HTR-8/SVneo (cell line): ENCODE measurements around the gene JHY.

ENCODE experiments used
- DNase-seq: peaks from one replicate; pipeline ENCODE4 v3.0.0; 2011; ENCODE audit warnings: low spot score, mixed read lengths; ENCODE audit not compliant: insufficient read length
- FAIRE-seq: peaks from 2 replicates; lab custom pipeline; 2011; peaks lifted over from hg19 to GRCh38; lab: Jason Lieb, UNC

JHY gene

DNA sequence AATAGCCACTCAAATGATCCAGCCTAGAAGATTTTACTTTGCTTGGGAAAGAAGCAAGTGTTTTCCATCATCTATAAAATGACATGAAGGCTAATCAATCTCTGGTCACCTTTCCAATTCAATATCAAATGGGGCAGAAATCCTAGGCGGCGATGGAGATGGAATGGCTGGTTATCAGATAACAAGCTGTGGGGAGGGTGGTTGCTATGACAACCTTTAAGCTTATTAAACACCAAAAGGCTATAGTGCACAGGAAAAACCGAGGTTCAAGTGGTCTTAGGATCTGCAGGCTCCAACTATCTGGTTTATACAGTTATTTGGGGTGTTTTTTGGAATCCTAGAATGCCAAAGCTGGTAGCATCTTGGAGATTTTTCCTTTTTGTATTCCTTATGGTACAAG is 113.0 kb downstream of the JHY start:
- FAIRE-seq: no peak
- DNase-seq: no peak

DNA sequence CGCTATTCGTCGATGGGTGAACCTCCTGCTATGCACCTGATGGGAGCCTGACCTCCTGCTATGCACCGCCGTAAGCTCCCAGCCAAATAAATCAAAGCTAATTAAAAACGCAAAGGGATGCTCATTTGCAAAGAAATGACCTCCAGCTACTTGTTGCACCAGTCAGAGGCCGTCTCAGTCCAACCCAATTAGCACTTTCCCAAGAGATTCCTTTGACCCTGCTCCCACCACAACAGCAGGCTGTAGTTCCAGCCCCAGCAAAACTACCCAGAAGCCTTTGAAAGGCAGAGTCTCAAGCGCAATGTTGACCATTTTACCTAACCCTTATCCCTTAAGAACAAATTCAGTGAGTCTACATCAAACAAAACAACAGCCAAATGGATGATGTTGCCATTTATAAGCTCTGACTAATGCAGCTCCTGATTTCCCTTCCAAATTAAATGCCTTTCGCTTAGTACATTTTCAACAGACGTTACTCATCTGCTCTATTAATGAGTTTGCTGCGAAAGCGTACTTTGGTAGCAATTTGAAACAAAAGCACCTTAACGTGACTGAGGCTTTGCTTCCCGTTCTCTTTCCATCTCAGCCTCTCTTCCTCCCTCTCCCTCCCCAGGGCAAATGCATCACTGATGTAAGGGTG is 116.3 kb downstream of the JHY start:
- no peak for DNase-seq
- FAIRE-seq: peak; percentile 16

DNA sequence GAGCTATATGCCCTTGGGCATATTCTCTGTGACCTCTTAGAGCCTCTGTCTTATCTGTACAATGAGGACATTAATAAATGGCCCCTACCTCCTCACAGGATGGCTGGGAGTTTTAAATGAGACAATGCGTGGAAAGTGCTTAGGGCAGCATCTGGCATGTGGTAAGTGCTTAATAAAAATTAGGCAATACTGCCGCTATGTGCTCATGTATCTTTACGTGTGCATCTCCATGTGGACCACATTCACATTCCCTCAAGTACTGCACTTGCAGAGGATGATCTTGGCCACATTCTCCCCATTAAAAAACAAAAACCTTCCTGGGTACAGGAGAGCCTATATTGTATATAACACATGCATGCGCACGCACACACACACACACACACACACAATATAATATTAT is 118.2 kb downstream of the JHY start:
- no peak for DNase-seq
- no peak for FAIRE-seq

DNA sequence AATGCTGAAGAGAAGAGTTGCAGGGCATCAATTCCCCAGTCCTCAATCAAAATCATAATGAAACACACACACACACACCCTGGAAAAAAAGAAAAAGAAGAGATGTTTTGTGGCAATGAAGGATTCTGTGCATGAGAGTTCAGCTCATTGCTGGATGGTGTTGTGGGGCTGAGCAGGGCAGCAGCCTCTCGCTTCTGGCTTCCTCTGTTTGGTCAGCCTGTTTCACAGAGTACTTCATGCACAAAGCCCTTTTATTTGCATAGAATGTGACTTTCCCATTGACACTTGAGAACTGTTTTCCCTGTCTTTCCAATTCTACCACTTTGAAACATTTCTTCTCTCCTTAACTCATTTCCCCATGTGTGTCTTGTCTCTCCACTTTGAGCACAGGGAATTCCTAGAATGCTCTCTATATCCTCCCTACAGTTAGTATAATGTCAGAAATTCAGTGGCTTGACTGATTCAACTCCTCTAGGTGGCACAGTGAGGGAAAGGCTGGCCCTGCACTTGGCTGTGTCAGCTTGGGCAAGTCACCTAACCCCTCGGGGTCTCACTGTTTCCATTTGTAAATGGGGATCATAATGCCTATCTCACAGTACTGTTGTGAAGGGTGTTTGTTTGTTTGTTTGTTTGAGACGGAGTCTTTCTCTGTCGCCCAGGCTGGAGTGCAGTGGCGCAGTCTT is 124.4 kb downstream of the JHY start:
- DNase-seq (no peak), FAIRE-seq (no peak)
